ENCODE data around the gene EIF3B.
"Not testable (repeated sequence)": the region's sequence is repeated elsewhere in the genome, so short reads cannot be mapped to it uniquely, and the experiment has no call there.

The EIF3B gene

DNA sequence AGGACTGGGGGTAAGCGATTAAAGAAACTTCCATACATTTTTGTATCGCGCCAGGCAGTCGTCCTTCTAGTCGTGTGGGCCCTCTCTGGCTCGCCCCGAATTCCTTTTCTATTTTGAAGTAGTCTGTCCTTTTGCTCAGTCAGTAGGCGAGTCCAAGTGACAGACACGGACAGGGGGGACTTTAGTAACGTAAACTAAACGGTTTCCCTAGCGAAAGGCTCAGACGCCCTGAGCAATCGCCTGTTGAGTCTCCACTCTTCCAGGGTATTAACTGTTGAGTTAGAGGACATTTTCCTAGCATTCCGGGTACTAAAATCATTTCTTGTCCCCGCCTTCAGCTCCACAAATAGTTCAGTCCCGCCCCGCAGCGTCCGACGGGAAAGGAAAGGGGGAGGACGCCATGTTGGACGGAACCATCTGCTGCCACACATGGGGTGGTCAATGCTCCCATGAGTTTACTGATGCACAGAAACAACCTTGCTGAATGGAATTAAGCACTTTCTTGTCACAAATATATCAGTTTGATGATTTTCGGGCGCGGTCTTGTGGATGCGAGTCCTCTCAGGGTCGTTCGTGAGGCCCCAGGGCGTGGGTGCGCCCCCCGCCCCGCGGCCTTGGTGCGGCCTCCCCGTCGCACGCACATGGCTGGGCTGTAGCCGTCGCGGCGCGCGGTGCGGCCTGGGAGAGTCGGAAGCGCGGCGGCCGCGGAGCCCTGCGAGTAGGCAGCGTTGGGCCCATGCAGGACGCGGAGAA is at the start of gene EIF3B:
EIF3B (plus strand) TSS at position 642 of the 753 bp plus-strand sequence; CDS start at position 737, 95 bp downstream.
- peak; percentile 86 for DNase-seq

DNA sequence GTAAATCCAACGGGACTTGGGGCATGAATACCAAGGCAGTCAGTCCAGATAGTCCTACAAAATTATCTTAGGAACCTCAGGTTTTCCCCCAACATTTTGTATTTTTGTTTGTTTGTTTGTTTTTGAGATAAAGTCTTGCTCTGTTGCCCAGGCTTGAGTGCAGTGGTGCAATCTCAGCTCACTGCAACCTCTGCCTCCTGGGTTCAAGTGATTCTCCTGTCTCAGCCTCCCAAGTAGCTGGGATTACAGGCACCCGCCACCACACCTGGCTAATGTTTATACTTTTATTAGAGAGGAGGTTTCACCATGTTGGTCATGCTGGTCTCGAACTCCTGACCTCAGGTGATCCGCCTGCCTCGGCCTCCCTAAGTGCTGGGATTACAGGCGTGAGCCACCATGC is 49.4 kb upstream of the EIF3B start:
- not testable (repeated sequence) for DNase-seq

GRCh38 chr7:2306688-2307087 is 47.9 kb upstream of the EIF3B start:
- DNase-seq: no peak

DNA sequence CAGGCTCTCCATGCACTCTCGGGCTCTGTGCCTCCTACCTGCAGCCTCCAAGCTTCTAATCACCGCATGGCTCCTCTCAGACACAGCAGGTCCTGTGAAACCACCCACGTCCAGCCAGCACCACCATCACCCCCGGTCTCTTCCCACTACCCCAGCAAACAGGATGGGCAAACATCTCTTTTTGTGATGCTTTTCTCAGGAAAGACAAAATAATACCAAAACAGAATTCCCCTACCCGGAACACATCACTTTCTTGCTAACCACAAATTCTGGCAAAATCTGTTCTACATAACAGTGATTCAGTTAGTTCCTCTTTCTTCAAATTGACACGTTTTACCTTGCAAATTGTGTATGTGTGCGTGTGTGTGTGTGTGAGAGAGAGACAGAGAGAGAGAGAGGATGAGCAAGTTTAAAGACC is 46.9 kb upstream of the EIF3B start:
- DNase-seq: no peak

- no peak for DNase-seq
Observed at GRCh38 chr7:2309889-2310331, 44.7 kb upstream of the EIF3B start.

DNA sequence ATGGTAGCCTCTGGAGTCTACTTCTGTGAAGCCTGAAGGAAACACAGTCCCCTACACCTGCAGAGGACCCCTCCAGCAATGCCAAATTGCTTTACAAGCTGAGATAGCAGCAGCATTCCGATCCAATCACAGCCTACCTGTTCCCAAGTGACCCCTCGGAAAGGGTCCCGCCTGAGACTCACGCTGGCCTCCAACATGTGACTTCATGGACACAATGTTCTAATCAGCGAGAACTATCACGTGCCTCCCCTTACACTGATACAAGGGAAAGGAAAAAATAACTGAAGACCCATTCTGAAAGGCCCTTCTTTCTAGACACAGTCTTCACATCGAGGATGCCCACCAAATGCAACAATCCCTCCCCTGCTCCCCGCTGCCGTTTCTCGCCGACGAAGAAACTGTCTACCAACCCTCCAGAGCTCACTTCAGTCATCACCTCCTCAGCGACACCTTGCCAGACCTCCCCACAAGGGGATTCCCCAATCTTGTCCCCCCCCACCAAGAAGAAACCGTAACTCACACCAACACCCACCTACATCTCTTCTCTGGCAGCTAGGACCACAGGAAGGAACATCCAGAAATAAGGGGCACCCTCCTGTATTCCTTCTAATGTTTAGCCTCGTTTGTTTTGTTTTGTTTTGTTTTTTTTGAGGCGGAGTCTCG is 42.2 kb upstream of the EIF3B start:
- DNase-seq: no peak

- DNase-seq: peak in 1 of 2 experiments; percentile 5
Observed at GRCh38 chr7:2313450-2314208, 41.0 kb upstream of the EIF3B start.

DNA sequence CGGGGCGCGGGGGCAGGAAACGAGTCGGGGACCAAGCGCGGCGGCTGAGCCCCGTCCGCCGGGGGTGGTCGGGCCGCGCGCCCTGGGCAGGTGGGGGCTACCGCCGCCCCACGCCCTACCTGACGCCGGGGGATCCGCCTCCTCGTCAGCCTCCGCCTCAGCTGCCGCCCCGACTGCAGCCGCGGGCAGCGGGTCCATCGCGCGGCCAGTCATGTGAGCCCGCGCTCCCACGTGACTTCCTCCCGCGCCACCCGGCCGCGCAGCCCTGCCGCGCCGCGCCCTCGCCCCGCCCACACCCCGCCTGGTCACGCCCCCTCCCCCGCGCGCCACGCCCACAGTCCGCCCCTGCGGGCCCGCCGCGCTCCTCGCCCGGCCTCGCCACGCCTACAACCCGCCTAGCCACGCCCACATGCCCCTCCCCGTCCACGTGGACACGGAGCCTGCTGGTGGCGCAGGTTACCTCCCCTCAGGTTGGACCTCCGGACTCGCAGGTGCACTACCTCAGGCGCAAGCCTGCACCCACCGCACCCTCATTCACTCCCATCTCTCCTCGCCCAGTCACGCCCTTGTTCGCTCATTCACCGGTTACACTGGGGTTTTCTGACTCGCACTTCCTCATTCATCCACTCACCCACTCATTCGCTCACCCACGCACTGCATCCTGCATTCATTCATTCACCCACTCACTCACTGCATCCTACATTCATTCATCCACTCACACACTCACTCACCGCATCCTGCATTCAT is 40.2 kb upstream of the EIF3B start, which contains the start of gene SNX8:
SNX8 (minus strand) TSS at position 233 of the 747 bp plus-strand sequence; CDS start at position 213, 20 bp downstream.
- peak; percentile 92 to 96 for DNase-seq

- not testable (repeated sequence) for DNase-seq
Observed at GRCh38 chr7:2314956-2315530, 39.6 kb upstream of the EIF3B start.

- DNase-seq: no peak
Observed at GRCh38 chr7:2315787-2316186, 38.8 kb upstream of the EIF3B start.

DNA sequence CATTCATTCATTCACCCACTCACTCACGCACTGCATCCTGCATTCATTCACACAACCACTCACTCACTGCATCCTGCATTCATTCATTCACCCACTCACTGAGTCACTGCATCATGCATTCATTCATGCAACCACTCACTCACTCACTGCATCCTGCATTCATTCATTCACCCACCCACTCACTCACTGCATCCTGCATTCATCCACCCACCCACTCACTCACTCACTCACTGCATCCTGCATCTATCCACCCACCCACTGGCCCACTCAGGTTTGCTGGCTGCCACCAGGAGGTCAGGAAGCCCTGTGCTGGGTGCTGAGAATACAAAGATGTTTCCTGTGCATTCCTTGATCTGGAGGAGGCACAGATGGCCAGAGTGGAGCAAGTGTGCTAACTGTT is 38.0 kb upstream of the EIF3B start:
- DNase-seq: no peak

DNA sequence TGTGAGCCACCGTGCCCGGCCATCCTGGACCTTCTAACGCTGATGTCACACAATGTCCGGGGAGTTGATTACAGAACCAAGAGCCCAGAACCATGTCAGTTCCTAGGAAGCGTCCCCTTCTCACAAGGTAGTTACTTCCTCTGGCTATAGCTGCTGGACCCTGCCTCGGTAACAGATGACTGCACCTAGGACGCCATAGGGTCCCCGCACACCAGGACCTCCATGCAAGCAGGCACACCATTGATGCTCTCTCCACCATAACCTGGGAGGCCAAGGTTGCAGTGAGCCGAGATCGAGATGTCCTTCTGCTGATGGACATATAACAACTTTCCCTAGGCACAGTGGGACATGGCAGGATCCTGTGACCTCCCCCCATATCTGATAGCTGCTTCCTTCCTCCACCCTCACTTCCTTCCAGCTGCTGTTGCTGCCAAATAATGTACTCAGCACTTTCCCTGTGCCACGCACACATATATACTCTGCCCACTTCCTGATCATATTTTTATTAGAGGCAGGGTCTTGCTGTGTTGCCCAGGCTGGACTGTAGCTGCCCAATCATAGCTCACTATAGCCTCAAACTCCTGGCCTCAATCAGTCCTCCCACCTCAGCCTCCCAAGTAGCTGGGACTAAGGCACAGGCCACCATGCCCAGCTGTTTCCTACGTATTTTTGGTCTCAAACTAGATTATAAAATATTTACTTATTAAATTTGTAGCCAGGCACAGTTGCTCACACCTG is 36.9 kb upstream of the EIF3B start:
- no peak for DNase-seq

DNA sequence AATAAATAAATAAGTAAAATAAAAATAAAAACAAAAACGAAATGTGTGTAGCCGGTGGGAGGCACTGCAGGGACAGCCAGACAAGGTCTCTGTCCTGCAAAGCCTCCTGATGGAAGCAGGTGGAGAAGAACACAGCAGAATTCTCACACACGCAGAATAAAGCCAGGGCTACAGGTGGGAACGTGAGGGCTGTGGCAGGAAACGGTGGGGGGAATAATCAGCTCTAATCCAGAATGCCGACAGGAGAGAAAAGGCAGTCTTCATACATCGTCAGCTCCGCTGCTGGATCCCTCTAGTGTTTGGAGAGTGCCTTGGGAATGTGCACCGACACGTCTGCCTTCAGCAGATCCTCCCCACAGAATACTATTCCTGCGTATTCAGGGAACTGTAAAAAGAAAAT is 33.6 kb upstream of the EIF3B start:
- DNase-seq: no peak

DNA sequence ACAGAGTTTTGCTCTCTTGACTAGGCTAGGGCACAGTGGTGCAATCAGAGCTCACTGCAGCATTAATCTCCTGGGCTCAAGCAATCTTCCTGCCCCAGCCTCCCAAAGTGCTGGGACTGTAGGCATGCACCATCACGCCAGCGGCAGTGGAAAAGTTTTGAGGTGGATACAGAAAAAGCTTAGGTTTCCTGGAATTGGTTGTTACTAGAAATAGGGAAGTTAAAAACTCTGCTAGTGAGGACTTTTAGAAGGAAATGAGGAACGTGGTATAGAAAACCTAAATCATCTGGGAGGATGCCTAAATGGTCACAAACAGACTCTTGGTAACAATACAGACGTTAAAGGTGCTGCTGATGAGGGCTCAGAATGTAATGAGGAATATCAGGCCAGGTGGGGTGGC is 29.5 kb upstream of the EIF3B start:
- DNase-seq: no peak

GRCh38 chr7:2326951-2327350 is 27.7 kb upstream of the EIF3B start:
- no peak for DNase-seq

DNA sequence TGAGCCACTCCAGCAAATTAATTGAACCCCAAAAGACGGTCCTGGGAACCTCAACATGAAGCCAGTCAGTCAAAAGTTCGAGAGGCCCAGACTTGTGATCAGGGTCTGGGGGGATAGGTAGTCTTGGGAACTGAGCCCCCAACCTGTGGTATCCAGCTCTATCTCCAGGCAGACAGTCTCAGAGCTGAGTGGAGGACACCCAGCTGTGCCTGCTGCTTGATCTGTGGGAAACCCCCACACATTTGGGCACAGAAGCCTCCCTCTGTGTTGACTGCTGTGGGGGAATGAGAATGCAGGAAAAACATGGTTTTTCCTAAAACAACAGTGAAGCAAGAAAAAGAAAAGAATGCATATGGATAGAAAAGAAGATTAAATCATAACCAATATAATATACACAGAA is 24.1 kb upstream of the EIF3B start:
- DNase-seq: no peak

- DNase-seq: no peak
Observed at GRCh38 chr7:2331707-2332106, 22.9 kb upstream of the EIF3B start.

GRCh38 chr7:2332606-2333231 is 21.9 kb upstream of the EIF3B start:
- DNase-seq: not testable (repeated sequence)

DNA sequence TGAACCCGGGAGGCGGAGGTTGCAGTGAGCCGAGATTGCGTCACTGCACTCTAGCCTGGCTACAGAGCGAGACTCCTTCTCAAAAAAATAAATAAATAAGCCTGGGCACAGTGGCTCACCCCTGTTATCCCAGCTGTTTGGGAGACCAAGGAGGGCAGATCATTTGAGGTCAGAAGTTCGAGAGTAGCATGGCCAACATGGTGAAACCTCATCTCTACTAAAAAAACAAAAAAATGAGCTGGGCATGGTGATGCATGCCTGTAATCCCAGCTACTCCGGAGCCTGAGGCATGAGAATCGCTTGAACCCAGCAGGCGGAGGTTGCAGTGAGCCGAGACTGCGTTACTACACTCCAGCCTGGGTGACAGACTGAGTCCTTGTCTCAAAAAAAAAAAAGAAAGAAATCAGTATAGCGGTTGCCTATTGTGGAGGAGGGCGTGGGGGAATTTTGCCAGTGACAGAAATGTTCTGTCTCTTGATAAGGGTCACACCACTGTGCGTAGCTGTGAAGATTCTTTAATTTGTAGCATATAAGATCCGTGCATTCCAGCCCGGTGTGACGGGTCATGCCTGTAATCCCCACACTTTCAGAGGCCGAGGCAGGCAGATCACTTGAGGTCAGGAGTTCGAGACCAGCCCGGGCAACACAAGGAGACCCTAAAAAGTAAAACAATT is 17.9 kb upstream of the EIF3B start:
- no peak for DNase-seq

- DNase-seq: not testable (repeated sequence)
Observed at GRCh38 chr7:2347351-2348063, 7.1 kb upstream of the EIF3B start.
